Measurements from ENCODE around the gene FMN1.
A peak's percentile ranks its signal among the peaks of the same experiment; 100 is the strongest.

Gene FMN1, protein sequence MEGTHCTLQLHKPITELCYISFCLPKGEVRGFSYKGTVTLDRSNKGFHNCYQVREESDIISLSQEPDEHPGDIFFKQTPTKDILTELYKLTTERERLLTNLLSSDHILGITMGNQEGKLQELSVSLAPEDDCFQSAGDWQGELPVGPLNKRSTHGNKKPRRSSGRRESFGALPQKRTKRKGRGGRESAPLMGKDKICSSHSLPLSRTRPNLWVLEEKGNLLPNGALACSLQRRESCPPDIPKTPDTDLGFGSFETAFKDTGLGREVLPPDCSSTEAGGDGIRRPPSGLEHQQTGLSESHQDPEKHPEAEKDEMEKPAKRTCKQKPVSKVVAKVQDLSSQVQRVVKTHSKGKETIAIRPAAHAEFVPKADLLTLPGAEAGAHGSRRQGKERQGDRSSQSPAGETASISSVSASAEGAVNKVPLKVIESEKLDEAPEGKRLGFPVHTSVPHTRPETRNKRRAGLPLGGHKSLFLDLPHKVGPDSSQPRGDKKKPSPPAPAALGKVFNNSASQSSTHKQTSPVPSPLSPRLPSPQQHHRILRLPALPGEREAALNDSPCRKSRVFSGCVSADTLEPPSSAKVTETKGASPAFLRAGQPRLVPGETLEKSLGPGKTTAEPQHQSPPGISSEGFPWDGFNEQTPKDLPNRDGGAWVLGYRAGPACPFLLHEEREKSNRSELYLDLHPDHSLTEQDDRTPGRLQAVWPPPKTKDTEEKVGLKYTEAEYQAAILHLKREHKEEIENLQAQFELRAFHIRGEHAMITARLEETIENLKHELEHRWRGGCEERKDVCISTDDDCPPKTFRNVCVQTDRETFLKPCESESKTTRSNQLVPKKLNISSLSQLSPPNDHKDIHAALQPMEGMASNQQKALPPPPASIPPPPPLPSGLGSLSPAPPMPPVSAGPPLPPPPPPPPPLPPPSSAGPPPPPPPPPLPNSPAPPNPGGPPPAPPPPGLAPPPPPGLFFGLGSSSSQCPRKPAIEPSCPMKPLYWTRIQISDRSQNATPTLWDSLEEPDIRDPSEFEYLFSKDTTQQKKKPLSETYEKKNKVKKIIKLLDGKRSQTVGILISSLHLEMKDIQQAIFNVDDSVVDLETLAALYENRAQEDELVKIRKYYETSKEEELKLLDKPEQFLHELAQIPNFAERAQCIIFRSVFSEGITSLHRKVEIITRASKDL (N-terminal part only)

DNA sequence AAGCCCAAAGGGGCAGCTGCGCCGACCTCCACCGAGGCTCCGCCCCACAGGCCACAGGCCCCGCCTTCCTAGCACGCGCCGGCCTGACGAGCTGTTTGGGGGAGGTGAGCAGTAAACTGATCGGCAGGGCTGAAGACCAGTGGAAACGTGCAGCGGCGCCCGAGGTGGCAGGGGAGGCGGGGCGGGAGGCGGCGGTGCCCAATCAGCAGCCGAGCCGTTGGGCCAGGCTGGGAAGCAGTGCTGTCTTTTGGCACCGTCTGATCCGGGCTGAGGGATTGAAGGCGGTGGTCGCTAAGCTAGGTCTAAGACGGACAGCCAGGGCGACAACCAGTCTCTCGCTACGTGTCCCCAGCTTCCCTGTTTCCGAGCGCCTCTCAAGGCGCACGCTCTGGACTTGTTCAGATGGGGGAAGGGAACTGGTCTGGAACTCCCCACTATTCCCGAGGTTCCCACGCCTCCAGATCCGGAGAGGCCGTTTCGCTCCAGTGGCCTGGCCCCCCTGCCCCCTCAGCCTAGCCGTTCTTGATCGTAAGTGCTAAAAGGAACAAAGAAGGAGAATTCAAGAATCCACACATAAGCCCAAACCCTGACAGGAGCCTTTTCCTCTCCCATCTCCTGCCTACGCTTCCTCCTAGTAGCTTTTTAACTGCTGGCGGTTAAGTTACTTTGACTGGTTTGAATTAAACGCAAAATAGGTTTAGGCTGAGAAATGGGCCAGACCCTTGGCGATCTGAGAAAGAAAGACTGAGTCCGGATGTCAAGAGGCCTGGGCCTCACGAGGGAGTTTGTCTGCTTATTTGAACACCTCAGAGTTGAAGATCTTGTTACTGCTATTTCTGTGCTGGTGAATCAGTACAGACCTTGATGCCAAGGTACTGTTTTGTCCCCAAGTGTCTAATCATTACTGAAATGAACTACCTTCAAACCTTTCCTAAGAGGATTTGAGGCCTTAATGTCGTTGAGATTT, at the start of gene FMN1:
TSS of gene FMN1 (minus strand) at position 11 of the 967 bp plus-strand sequence. CDS start 39,800 bp downstream, outside the sequence.
- peak; percentile 84 for DNase-seq

DNA sequence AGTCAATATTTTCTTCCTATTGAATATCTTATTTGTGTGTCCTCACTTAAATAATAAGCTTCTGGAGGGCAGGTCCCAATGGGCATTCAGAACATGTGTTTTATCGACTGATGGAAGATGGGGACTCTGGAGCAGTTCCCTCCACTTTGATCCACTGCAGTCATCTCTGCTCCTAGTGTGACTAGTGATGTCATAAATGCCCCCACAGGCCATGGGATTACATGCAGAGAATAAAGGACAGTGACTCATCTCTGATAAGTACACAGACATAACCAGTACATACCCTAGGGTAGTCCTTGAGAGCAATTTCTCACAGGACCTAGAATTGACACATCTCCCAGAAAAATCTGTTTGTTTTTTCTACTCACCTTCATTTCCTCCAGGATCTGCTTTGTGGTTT, 49.4 kb upstream of the FMN1 start:
- DNase-seq, result no peak

DNA sequence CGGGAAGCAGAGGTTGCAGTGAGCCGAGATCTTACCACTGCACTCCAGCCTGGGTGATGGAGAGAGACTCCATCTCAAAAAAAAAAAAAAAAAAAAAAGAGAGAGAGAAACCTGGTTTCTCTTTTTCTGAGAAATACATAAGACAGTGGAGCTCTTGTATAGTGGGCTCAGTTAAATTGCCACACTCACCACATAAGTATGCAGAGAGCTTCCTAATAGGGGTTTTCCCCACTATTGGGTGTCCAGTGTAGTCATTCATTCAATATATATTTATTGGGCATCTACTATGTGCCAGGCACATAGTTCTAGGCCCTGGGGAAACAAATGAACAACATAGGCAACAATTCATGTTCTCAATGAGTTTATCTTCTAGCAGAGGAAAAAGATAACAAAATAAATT, 48.9 kb upstream of the FMN1 start:
- no peak for DNase-seq

DNA sequence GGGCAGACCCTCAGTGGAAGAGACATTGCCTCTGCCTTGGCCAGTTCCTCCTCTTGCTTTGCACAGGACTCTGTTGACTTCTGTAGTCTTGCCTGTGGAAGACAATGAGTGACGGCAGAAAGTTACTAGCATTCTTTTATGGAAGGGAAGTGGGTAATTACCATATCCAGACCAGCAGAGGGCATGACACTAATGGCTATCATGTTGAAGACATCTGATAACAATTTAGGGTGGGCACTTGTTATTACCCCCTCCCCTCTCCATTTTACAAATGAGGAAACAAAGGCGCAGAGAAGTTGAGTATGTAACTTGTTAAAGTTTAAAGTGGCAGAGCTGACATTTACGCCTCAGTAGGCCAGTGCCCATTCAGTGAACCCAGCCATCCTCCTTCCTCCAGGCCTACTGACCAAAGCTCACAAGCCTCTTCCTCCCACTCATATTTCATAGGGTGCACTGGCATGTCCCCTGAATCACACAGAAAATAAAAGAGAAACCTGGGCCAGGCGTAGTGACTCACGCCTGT, 48.2 kb upstream of the FMN1 start:
- no peak for DNase-seq

DNA sequence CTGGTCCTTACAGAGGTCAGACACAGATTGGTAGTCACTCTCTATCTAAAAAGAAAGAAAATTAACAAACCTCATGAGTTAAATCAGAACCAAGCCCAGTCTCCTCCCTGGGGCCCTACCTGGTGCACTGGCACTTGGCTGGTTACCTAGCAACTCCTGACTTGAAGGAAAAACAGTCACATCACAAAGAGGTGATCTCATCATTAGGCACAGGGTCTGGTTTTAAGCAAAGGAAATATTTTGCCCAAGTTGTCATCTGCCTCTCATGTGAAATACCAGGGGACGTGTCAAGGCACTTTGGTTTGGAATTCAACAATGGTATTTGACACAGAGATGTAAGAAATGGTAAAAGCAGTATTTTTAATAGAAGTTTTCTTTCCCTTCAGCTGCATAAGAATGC, 47.7 kb upstream of the FMN1 start:
- DNase-seq, result no peak

DNA sequence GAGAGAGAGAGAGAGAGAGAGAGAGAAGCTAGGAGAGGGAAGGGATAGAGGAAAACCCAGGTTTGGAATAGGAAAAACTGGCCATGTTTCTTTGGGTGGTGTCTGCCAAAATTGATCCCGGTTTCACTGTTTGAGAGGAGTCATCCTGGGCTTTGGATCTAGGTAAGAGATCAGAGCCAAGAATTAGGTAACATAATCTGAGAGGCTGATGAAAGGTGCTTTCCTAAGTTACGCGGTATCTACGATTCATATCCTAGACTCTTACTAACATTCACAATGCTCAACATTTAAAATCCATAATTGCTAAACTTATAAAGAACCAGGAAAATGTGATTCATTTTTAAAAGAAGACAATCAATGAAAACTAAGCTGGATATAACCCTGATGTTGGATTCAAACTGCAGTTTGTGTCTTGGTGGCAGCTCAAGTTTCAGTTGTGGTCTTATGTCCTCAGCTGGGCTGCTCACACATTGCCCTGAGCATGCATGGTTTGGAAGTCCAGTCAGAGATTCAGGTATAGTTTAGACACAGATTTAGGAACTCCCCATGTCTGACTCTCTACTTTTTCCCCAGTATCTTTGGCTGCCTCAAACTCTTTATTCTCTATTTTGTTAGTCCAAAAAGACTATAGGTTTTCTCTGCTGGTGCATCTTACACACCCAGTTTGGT, 42.5 kb upstream of the FMN1 start:
- no peak for DNase-seq

DNA sequence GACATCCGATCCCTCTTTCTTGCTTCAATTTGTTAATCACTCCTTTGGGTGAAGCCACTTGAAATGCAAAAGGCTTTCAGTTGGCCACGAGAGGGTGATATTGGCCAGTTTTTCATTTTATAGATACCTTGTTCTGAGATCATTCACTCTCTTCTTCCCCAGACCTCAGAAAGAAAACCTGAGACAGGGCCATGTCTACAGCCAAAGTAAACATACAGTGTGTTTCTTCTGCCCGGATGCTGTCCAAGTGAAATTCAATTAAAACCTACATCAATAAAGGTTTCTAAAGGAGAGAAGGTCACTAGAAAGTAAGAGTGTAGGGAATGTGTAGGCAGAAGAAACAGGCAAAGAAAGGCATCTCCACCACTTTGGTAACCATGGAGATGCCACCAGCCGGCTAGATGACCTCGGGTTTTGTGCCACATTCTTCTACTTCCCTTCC, 39.5 kb upstream of the FMN1 start:
- no peak for DNase-seq

DNA sequence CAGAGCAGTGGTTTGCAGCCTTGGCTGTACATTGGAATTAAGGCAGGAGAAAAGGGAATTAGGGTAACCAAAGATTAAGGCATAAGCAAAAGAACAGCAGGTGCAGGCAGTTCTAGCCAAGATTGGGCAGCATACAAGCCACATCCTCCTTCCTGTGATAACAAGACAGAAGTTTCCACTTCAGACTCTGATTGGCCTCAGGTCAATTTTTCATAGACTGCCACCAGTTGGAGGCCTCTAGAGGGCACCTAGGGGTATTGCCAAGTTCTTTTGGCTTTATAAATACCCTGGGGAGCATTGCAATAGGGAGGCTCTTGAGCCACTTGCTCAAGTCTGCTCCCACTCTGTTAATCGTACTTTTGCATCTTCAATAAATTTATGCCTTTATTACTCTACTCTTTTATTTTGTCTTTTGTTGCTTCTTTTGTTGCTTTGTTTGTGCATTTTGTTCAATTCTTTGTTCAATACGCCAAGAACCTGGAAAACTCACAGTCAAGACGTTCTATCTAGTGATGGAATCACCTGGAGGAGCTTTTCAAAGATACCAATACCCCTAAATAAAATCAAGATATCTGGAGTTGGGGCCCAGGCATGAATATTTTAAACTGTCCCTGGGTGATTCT, 32.2 kb upstream of the FMN1 start:
- peak; percentile 66 for DNase-seq

DNA sequence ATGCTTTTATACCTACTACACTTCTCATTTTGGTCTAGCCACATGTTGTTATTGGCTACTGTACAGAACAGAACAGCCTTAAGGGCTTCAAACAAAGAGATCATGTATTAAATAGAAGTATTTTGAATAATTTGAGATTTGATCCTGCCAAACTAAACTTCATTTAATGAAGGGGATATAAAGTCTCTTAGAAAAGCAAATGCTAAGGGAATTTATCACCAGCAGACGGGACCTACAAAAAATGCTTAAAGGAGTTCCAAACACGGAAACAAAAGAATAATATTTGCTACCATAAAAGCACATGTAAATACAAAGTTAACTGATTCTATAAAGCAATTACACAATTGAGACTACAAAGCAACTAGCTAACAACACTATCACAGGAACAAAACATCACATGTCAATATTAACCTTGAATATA, 23.6 kb upstream of the FMN1 start:
- DNase-seq, result no peak

DNA sequence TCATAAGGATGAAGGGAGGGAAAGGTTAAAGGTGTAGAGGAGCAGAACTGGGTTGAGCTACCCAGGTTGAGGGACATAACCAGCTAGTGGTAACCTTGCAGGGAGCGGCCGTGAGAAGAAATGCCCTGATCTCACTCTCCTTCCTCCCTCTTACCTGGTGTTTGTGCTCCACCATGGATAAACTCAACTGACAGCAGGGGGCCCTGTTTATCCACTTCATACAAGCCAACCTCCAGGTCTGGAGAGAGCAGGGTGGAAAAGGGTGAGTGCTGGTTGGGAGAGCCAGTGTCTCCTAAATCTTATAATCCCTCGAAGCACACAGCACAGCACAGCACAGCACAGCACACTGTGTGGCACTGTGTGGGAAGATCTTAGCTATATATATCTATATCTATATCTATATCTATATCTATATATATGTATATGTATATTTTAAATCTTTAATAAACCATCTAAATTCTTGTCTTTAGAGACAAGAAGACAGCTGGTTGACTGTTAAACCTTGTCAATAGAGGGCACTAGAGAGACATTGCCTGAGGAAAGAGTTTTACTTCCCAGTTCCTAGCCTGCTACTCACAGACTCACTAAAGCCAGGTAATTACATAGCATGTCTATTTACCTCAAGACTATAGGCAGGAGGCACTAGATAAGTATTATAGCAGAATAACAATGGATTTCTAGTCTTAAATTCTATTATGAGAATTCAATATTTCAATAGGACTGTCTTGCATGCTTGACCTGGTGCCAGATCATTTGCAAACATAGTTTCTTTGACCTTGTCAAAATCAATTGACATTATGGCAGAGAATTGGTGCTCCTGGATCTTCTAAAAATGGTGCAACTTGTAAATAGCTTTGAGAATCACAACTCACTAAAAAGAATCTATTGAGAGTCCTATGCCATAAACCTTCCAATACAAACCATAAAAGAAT, 21.7 kb upstream of the FMN1 start:
- DNase-seq, result peak; percentile 15

DNA sequence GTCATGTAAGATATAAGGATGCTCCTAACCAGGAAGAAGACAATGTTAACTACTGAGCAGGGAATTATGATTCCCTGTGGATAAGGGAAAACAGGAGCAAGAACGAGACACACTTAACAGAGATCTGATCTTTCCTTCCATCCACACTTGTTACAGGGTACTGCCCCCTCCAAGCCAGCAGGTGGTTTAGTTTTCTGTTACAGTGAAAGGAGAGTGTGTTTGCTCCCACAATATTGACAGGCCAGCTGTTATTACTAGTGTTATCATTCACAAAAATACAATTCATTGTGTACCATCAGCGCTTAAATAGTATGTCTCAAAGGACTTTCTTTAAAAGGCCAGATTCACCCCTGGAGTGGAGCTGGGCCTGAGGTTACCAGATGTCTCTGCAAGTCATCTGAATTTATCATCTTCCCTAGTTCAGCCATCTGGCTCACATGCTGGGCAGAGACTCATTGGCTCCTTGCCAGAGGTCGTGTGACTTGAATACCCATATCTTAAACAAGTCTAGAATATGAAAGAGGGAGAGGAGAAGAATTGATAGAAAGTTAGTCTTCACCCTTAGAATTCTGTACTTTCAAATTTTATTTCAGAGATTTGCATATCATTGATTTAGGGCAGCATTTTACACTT, 16.8 kb upstream of the FMN1 start:
- DNase-seq, result no peak

DNA sequence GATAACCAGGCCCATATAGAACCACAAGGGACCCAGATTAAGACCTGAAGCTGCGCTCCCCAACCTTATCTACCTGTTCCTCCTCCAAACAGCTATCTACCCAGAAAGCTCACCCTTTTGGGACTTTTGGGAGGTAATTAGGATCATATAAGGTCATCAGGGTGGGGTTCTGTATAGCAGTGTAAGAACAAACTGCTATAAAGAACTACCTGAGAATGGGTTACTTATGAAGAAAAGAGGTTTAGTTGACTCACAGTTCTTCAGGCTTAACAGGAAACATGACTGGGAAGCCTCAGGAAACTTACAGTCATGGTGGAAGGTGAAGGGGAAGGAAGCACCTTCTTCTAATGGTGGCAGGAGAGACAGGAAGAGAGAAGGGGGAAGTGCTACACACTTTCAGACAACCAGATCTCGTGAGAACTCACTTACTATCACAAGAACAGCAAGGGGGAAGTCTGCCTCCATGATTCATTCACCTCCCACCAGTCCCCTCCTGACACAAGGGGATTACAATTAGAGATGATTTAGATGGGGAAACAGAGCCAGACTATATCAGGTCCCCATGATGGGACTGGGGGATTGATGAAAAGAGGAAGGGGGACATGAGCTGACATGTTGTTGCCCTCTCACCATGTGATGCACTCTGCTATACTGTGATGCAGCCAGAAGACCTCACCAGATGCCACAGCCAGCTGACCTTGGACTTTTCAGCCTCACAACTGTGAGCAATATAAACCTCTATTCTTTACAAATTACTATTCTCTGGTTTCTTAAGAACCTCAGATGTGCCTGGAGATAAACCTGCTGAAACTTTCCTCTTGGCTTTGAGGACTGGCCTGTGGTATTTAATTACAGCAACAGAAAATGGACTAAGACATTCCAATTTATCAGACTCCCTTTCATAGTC, 15.3 kb upstream of the FMN1 start:
- DNase-seq, result no peak

DNA sequence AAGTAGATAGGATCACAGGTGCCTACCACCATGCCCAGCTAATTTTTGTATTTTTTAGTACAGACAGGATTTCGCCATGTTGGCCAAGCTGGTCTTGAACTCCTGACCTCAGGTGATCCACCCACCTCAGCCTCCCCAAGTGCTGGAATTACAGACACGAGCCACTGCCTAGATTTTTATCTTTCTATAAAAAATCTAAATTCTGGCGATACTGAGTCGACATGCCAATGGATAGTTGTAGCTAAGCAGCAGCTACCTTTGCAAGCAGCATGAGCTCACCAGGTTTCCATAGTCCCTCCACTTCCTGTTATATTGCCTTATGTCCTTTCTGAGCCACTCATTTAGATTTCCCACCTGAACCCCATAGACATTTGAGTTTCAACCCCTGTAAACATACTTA, 13.1 kb upstream of the FMN1 start:
- DNase-seq, result no peak

DNA sequence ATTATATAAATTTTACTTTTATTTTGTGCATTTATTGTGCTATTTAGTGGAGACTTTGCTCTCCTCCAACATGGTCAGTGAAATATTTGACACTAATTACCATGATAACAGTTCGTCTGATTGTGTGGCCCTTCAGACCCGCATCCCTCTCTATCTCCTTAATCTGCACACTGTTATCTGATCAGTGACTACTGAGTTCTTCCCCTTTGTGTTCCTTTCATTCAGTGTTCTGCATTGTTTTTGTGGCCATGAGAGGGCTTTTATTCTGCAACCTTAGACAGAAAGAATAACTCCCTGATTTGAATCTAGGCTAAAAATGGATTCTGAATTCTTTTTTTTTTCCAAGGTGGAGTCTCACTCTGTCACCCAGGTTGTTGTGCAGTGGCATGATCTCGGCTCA, 11.9 kb upstream of the FMN1 start:
- no peak for DNase-seq

DNA sequence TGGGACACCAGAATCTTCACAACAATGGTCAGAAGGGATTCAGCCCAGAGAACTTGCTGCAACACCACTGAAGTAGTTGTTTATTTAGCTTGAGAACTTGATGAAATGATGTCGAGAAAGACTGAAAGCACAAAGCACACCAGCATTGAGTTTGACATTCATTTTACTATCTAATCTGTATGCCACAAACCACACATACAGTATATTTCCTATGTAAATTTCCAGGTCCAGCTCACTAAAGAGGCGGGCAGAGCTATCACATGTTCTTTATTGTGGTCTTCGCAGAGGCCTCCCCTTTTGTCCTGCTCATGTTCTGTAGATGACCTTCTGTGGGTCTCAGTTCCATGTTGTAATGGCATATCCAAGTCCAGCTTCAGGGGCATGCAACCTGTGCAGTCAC, 10.4 kb upstream of the FMN1 start:
- no peak for DNase-seq

DNA sequence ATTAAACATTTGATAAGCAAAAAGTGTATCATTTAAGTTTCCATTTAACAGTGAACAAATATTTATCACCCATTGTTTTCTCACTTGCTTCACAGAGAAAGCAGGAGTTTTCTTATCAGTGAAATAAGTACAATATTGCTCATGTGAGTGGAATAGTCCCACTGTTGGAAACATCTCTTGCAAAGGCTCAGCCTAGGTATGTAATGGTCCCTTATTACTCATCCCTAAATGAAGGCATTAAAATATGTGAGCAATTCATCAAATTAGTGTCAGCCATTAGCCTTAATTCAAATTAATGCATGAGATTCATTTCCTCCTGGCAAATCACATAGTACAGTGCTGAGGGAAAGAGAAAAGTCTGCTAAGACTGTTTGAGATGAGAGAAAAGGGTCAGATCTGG, 9.6 kb upstream of the FMN1 start:
- DNase-seq, result no peak

DNA sequence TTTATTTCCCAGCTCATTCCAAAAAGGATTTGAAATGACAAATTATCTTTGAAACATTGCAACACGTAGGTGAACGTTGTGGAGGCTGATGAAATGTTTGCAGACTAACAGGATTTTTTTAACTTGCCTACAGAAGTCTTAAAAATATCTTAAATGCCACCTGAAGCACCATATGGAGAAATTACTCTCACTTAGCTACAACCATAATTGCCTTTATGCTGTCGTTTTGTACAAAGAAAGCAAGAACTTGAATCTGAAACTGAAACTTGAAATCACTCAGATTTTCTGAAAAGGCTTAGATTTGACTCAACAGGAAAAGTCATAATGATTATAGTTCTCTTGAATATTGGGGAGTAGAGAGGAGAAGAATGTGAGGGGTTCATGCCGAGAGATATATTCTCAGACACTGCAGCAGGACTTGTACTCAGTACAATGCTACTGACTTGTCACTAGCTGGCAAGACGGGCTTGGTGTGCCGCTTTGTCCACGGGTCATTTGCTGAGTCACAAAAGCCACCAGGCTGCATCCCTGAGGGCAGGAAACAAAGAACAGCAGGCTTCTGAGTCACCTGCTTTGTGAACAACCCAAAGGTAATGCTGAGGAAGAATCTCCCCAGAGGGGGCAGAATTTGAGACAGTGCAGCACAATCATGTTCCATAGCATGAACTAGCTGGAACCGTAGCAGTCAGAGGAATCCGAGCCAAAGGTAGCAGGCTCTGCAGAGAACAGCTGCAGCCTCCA, 7.1 kb upstream of the FMN1 start:
- DNase-seq, result peak; percentile 56

All from CD4-positive, alpha-beta T cell treated with Interleukin-4 for 4 hours (primary cell).